ENCODE results near the gene DCAF17.
"Not testable (repeated sequence)": the region's sequence is repeated elsewhere in the genome, so short reads cannot be mapped to it uniquely, and the experiment has no call there.

Gene DCAF17

DNA sequence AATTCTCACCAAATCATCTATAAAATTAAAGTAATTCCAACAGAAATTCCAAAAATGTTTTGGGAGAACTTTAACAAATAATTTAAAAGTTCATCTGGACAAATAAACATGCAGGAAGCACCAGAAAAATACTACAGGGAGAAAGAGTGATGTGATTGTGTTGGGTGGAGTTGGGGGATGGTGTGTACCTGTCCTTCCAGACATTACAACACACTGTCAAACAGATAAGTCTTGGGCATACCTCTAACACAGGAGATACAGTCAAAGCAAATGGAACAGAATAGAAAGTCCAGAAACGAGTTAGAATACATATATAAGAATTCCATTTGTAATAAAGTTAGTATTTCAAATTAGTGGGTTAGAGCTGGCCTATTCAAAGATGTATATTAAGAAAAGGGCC, 22.8 kb upstream of the DCAF17 start:
- no peak for FAIRE-seq

- no peak for FAIRE-seq
These were observed 22.1 kb upstream of the DCAF17 start for GRCh38 chr2:171411791-171412483.

GRCh38 chr2:171412571-171413175, 21.4 kb upstream of the DCAF17 start:
- no peak for FAIRE-seq

DNA sequence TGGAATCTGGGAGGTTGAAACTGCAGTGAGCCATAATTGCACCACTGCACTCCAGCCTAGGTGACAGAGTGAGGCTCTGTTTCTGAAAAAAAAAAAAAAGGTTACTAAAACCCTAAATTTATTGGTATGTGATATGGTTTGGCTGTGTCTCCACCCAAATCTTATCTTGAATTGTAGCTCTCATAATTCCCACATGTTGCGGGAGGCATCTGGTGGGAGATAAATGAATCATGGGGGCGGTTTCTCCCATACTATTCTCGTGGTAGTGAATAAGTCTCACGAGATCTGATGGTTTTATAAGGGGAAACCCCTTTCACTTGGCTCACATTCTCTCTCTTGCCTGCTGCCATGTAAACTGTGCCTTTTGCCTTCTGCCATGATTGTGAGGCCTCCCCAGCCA, 19.4 kb upstream of the DCAF17 start:
- FAIRE-seq, result not testable (repeated sequence)

- FAIRE-seq, result peak; percentile 56
These were observed 17.8 kb upstream of the DCAF17 start for GRCh38 chr2:171416009-171416926.

GRCh38 chr2:171419333-171419732, 14.7 kb upstream of the DCAF17 start:
- FAIRE-seq, result no peak

DNA sequence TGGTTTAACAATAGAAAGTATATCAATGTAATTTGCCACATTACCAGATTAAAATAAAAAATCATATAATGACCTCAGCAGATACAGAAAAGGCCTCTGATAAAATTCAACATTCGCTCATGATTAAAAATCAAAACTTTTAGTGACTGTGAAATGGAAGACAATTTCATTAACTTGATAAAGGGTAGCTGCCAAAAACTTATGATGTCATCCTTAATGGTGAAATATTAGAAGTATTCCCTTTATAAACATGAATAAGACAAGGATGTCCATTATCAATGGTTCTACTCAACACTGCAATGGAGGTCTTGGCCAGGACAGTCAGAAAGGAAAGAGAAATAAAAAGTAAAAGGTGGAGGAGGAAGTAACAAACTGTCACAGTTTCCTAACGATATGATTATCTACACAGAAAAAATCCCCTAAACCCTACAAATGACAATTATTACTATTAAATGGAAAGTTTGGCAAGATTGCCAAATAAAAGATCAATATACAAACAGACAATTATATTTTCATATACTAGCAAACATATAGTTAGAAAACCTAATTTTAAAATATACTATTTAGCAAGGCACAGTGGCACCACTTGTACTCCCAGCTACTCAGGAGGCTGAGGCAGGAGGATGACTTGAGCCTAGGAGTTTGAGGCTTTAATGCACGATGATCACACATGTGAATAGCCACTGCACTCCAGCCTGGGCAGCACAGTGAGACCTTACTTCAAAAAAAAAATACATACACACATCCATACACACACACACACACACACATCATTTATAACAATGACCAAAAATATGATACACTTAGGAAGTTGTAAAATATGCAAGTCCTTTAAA, 13.1 kb upstream of the DCAF17 start:
- FAIRE-seq, result no peak

DNA sequence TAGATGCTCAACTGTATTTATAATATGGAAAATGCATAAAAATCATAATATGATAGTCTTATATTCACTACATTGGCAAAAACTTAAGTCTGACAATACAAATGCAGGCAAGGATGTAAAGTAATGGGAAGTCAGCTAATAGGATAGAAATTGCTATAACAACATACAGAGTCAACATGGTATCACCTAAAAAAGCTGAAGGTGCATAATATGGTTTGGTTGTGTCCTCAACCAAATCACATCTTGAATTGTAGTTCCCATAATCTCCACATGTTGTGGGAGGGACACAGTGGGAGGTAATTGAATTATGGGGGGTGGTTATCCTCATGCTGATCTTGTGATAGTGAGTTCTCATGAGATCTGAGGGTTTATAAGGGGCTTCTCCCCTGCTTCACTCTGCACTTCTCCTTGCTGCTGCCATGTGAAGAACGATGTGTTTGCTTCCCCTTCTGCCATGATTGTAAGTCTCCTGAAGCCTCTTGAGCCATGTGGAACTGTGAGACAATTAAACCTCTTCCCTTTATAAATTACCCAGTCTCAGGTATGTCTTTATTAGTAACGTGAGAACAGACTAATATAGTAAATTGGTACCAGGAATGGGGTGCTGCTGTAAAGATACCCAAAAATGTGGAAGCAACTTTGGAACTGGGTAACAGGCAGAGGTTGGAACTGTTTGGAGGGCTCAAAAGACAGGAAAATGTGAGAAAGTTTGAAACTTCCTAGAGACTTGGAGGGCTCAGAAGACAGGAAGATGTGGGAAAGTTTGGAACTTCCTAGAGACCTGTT, 11.1 kb upstream of the DCAF17 start:
- not testable (repeated sequence) for FAIRE-seq

DNA sequence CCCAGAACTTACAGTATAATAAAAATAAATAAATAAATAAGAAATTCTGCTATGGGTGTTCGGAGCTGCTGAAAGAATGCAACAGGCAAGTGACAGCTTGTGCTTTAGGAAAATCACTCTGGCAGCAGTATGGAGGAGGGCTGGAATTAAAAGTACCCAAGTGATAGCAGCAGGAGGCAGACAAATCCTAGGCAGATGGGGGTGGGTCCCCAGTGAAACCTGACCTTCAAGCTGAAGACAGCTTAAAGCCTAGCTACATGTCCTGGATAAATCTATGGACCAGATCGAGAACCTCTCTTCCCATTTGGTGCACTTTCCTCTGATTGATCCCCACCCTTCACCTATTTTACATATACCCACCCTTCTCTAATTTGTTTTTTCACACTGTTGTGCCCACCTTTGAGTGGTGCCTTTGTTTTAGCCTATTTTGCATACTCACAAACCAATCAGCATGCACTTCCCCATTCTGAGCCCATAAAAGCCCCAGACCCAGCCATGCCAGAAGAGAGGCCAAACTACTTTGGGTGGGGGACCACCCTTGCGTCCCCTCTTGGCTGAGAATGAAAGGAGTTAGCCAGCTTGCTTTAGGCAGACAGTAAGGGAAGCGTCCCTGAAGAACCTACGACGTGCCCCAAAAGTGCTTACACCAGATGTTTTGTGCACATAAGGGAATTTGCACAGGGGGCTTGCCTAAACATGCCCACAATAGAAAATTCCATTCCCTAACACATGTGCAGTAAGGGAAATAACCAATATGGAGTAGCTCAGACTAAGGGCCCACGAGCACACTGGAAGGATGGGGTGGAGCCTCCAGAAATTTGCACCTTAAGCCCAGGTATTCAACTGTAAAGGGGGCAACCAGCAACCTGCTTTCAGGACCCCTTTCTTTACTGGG, 3.3 kb upstream of the DCAF17 start:
- FAIRE-seq, result no peak

DNA sequence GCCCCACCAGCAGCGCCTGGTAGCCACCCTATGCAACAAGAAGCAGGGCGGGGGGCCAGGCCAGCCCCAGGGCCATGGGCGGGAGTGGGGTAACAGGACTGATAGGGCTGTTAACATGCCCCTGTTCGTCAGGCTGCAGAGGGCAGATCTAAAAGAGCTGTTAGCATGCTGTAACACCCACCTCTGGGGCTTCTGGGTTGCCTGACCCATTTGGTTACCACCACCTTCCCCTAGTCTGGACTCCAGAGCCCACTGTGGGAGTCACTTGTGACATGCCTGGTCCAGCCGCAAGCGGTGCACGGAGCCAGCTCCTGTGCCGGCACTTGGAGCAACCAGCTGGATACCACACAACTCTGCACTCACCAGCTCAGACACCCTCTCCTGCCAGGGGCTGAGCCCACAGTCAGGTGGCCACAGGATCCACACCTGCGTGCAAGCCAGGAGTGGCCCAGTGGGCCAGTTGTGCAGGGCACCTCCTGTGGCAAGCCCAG, 2.3 kb upstream of the DCAF17 start:
- no peak for FAIRE-seq

GRCh38 chr2:171432206-171432968, 1.6 kb upstream of the DCAF17 start:
- FAIRE-seq, result no peak

DNA sequence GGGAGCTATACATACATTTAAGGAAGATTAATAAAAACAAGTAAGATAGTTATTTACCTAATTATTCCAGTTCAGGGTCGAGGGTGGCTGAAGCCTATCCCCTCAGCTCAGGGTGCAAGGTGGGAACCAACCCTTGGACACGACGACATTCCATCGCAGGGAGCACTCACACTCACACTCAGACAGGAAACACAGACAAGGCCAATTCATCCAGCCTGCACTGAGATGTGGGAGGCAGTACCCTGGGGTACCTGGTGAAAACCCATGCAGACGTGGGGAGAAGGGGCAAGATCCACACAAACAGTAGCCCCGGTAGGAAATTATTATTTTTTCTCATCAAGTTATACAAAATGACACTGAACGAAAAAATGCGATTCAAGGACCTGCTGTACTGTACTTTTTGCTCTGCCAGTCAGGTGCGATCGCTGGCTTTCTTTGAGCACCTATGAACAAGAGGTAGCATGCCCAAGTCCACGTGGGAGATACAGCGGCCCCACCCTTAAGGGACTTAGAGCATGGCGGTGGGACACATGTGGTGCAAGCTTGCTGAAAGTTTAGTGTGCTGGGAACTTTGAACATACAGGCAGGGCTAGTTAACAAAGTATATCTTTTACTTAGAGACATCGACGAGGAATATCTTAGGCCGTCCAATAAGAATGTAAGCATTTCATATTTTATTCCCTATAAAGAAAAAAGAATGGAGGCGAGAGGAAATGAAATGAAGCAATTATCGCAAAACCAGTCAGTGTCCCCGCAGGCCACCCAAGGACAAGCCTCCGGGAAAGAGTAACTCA, 860 bp upstream of the DCAF17 start:
- no peak for FAIRE-seq

- FAIRE-seq, result no peak
These were observed 338 bp upstream of the DCAF17 start, which contains the start of gene METTL8 for GRCh38 chr2:171433763-171434012. TSS of gene METTL8 (minus strand) at chr2:171433990. CDS start at chr2:171392185, 41,805 bp downstream.

DNA sequence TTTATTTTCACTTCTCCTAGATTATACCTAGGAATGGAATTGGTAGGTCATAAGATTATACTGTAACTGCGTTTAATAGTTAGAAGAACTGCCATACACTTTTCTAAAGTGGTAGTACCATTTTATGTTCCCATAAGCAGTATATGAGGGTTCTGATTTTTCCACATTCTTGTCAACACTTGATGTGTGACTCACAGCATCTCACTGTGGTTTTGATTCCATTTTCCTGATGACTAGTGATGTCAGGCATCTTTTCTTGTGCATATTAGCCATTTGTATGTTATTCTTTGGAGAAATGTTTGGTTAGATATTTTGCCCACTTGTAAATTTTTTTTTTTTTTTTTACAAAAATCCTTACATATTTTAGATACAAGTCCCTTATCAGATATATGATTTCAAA, 2.3 kb downstream of the DCAF17 start:
- FAIRE-seq, result no peak

GRCh38 chr2:171441470-171441869, 7.4 kb downstream of the DCAF17 start:
- FAIRE-seq, result no peak

- FAIRE-seq, result no peak
These were observed 13.6 kb downstream of the DCAF17 start for GRCh38 chr2:171447675-171448074.

- no peak for FAIRE-seq
These were observed 17.0 kb downstream of the DCAF17 start for GRCh38 chr2:171451074-171451473.

DNA sequence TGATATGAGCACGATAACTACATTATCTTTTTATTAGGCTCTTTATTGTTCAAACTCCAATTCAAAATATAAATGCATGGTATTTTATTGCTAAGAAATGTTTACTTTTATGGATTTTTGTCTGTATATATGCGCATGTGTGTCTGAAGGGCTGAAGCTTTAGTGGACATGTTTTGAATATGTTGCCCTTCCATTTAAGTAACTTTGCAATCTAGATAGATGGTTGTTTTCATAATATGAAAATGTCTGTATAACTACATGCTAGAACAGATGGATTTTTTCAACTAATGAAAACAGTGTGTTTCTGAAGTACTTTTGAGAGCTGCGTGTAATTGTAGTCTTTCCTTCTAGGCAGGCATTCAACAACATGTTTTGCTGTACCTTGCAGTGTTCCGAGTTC, 18.7 kb downstream of the DCAF17 start:
- no peak for FAIRE-seq

- no peak for FAIRE-seq
These were observed 25.5 kb downstream of the DCAF17 start for GRCh38 chr2:171459498-171459897.
